Amniotic stem cell (primary cell): ENCODE data around the gene ABCC6.
"Not testable (repeated sequence)": the region's sequence is repeated elsewhere in the genome, so short reads cannot be mapped to it uniquely, and the experiment has no call there.

Source experiments
- DNase-seq: peaks from one replicate; lab custom pipeline; 2025; lab: John Stamatoyannopoulos, UW

Gene ABCC6

GRCh38 chr16:16190546-16190945 lies 32.7 kb downstream of the ABCC6 start:
- DNase-seq, result no peak

GRCh38 chr16:16189842-16190241 lies 33.5 kb downstream of the ABCC6 start:
- DNase-seq, result no peak

DNA sequence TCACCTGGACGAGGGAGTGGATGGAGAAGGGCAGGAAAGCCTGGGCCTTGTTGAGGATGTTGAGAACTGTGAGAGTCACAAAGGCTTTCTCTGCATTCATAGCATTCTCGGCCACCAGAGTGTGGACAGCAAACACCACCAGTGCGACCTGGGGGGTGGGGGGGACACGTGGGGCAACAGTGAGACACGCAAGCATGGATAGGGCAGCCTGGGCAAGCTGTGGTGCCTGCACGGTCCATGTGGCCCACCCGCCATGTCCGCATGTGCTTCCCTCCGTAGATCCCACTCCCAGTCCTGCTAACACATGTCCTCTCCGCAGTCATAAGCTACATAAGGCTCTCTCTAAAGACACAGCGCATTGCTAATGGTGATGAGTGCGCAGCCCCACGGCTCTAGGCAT lies 34.5 kb downstream of the ABCC6 start:
- DNase-seq, result no peak

- DNase-seq, result no peak
These were observed 36.5 kb downstream of the ABCC6 start for GRCh38 chr16:16186820-16187219.

DNA sequence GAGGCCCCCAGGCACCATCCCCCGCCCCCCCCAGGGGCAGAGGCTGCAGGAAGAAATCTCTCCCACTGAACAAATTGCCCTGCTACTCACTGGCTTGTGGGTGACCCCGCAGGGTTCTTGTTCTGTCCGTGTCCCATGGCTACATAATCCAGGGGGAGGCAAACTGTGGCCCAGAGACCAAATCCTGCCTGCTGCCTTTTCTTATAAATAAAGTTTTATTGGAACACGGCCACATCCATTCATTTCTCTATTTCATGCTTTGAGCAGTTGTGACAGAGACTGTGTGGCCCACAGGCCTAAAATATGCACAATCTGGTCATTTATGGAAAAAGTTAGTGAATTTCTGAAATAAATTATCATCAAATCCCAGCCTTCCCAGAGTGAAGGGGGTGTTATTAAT lies 38.2 kb downstream of the ABCC6 start:
- DNase-seq, result no peak

DNA sequence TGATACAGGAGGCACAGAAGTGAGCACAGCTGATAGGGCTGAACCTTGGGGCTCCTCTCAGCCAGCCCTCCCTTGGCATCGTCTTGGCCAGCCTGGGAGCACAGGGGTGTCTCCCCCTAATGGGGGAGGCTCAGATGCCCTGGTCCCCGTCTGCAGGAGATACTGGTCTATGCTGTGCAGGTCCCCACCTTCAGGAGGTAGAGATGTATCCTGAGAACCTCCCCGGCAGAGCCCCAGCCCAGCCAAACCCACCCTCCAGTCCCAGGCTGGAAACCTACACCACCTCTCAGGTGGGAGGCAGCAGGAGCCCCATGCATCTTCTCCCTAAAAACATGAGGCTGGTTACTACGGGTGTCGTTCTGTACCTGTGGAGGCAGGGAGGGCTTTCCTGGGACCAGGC lies 38.7 kb downstream of the ABCC6 start:
- DNase-seq, result no peak

DNA sequence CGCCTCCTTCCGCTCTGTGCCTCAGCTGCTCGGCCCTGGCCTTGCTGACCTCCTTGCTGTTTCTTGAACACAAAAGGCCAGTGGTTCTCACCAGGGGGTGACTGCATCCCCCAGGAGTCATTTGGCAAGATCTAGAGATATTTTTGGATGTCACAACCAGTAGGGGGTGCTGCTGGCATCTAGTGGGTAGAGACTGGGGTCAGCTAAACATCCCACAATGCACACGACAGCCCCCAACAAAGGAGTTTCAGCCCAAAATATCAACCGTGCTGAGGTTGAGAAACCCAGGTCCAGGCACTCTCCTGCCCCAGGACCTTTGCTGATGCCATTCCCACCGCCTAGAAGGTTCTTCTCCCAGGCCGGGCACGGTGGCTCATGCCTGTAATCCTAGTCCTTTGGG lies 39.7 kb downstream of the ABCC6 start:
- no peak for DNase-seq

- DNase-seq, result no peak
These were observed 40.4 kb downstream of the ABCC6 start for GRCh38 chr16:16182918-16183317.

- not testable (repeated sequence) for DNase-seq
These were observed 41.5 kb downstream of the ABCC6 start for GRCh38 chr16:16181748-16182147.

GRCh38 chr16:16178455-16179162 lies 44.7 kb downstream of the ABCC6 start:
- no peak for DNase-seq

DNA sequence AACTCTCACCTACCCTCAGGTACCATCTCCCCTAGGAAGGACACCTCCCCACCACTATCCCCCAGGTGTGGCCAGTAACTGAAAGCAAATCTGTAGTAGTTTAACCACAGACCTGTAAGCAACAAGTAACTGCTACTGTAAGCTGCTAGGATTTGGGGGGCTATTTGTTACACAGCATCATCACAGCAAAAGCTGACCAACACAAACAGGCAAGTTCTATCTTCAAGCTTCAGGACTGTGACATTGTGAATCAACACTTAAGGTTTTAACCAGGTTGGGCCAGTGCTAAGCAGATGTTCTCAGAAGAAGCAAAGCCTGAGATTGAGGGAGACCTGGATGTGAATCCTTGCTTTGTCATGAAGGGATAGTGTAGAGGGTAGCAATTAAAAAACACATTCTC lies 47.0 kb downstream of the ABCC6 start:
- DNase-seq, result no peak

DNA sequence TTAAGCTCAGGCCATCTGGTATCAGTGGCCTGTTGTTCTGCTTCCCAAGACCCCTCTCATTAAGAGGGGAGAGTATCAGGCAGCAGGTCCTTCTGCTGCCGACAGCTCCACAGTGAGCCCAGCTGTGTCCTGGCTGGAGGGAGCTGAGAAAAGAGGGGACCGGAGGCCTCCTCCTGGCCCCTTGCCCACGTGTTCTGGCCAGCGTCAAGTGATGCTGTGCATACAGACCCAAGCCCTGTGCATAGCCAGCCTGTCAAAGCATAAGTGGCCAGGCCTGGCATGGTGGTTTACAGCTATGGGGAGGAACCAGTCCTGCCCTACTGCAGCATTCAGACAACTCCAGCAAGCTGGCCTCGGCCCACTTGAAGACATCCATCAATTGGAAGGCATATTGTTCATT lies 48.0 kb downstream of the ABCC6 start:
- DNase-seq, result no peak

DNA sequence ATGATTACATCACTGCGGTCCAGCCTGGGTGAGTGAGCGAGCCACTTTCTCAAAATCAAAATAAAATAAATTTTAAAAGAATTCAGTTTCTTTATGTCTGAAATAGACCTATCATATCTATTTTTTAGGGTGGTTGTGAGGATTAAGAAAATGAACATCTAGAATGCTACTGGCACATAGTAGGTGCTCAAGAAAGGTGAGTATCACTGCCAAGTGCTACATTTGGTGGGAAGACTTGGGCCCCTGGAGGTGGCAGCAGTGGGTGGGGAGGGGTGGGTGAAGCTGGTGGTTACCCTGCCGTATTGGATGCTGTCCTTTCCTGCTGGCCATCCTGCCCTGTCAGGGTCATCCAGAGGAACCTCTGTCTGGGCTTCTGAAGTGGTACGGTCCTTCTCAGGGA lies 50.3 kb downstream of the ABCC6 start:
- no peak for DNase-seq

- DNase-seq, result no peak
These were observed 51.9 kb downstream of the ABCC6 start for GRCh38 chr16:16171332-16171919.

- no peak for DNase-seq
These were observed 53.7 kb downstream of the ABCC6 start for GRCh38 chr16:16169615-16170014.

DNA sequence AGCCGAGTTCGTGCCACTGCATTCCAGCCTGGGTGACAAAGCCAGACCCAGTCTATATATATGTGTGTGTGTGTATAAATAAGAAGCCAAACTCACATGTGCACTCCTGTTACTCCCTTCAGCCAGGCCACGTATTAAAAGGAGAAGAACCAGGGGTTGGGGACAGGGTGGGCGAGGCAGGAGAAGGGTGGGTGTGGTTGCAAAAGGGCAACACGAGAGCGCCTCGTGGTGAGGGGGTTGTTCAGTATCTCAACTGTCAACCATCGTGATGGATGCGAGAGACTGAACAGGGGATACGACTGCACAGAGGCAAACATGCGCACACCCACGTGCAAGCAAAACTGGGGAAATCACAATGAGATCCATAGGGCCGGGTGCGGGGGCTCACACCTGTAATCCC lies 54.9 kb downstream of the ABCC6 start:
- no peak for DNase-seq

- DNase-seq, result no peak
These were observed 55.4 kb downstream of the ABCC6 start for GRCh38 chr16:16167927-16168326.

GRCh38 chr16:16166949-16167348 lies 56.3 kb downstream of the ABCC6 start:
- DNase-seq, result no peak

GRCh38 chr16:16166085-16166484 lies 57.2 kb downstream of the ABCC6 start:
- DNase-seq, result no peak

- DNase-seq, result no peak
These were observed 59.1 kb downstream of the ABCC6 start for GRCh38 chr16:16164243-16164642.

GRCh38 chr16:16163571-16163970 lies 59.7 kb downstream of the ABCC6 start:
- no peak for DNase-seq

GRCh38 chr16:16163109-16163508 lies 60.2 kb downstream of the ABCC6 start:
- no peak for DNase-seq

DNA sequence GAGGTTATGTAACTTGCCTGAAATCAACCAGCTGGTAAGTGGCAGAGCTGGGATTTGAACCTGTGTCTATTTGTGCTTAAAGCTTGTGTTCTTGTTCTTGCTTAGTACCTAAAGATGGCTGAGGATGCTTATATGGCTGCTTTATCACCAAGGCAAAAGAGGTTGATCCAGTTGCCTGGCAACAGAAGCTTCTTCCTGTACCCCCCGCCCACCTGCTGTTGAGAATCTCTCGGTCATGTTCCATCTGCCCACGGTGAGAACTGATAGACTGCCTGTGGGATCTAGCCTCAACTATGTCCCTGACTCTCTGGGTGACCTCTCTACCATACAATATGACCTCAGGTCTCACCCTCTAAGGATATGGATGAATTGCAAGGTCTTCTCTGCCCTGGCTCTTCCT lies 60.7 kb downstream of the ABCC6 start:
- DNase-seq, result no peak

DNA sequence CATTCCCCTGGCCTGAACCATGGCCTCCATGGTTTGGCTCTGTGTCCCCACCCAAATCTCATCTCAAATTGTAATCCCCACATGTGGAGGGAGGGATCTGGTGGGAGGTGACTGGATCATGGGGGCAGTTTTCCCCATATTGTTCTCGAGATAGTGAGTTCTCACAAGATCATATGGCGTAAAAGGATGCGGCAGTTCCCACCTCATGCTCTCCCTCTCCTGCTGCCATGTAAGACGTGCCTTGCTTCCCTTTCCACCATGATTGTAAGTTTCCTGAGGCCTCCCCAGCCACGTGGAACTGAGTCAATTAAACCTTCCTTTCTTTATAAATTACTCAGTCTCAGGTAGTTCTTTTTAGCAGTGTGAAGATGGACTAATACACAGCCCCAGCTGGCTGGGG lies 61.5 kb downstream of the ABCC6 start:
- DNase-seq, result not testable (repeated sequence)
